Measurements from ENCODE around the gene MAN2B2. TPM values are rescaled to one million over a fixed set of nuclear protein-coding genes. Genes with fewer than 3 reads are reported as not detected.

MAN2B2 gene
- total and polyA plus RNA-seq, 2 of the 4 experiments (the other 2 are of a cell fraction) = 13.4 to 34.1 TPM

GRCh38 chr4:6581566-6582121 lies 6.7 kb downstream of the MAN2B2 start:
- Histone ChIP-seq H2BK5ac (ENCODE audit: low read depth, low read length, poor library complexity, severe bottlenecking) (no peak overlapping the region), H2BK20ac (ENCODE audit: low read depth, low read length) (no peak overlapping the region), H3K4me3 (ENCODE audit: insufficient read depth, low read depth, low read length) (no peak overlapping the region), H2AFZ (replicated peaks; ENCODE audit: low read length, poor library complexity) (no peak overlapping the region), H3K27ac (ENCODE audit: insufficient read depth, low read length) (no peak overlapping the region), H4K20me1 (ENCODE audit: insufficient read depth, low read length) (no peaks in the 10 kb centered on the region), H3K14ac (replicated peaks; ENCODE audit: low read depth, low read length) (no peak overlapping the region), H3K23ac (ENCODE audit: low read depth, low read length) (no peak overlapping the region), H2BK15ac (ENCODE audit: low read depth, low read length) (no peak overlapping the region), H4K5ac (ENCODE audit: low read depth, low read length) (no peak overlapping the region), H3K4me2 (ENCODE audit: low read depth, low read length) (no peak overlapping the region), H3K27me3 (ENCODE audit: control insufficient read depth, insufficient read depth, low read length) (no peaks in the 10 kb centered on the region), H4K8ac (ENCODE audit: low read depth in 2 of 2, low read length in 2 of 2) (no peak overlapping the region), H3K9me1 (ENCODE audit: insufficient read depth, low read length) (peaks cover 4% of the 10 kb centered on the region; the same call in 1 of the 2 replicates), H2AK9ac (replicated peaks; ENCODE audit: low read depth, low read length, poor library complexity) (no peak overlapping the region), H3K4me1 (ENCODE audit: control insufficient read depth, insufficient read depth, low read length) (no peaks in the 10 kb centered on the region), H3K79me1 (ENCODE audit: low read depth in 1 of 2, low read length in 2 of 2) (no peaks in the 10 kb centered on the region), H3K36me3 (ENCODE audit: control insufficient read depth, insufficient read depth, low read length) (peaks cover 38% of the 10 kb centered on the region), H3K4ac (ENCODE audit: low read depth, low read length) (no peak overlapping the region), H2BK120ac (ENCODE audit: low read depth, low read length) (no peak overlapping the region), H3K18ac (ENCODE audit: low read depth, low read length) (no peak overlapping the region), H3K9ac (ENCODE audit: low read depth, low read length) (no peak overlapping the region), H3K56ac (ENCODE audit: extremely low read depth, insufficient read depth, low read length) (no peak overlapping the region), H3K9me3 (ENCODE audit: control insufficient read depth, insufficient read depth, low read length) (peaks cover 4% of the 10 kb centered on the region; the same call in 1 of the 2 replicates), H4K91ac (ENCODE audit: insufficient read depth, low read depth, low read length) (no peak overlapping the region), H2AK5ac (ENCODE audit: low read depth, low read length) (no peak overlapping the region)
- dilution Hi-C loops (cut with HindIII; ENCODE audit: low sequenced_read_pairs, unreplicated experiment) = no loop called here
- intact Hi-C loops (cut with micrococcal nuclease) = no loop called here
- CTCF ChIA-PET = no interaction called here
- no peak for DNase-seq
- POLR2A ChIA-PET (ENCODE audit: unreplicated experiment) = no interaction called here
- in situ Hi-C loops (cut with MboI; ENCODE audit: low sequenced_read_pairs) = no loop called here
- no TSS peak for BruUV-seq (replicated peaks)
- 90% methylated on average over 2 of the region's 11 CpGs; no CpG with 5 or more reads in 1 of the 2 experiments for WGBS, 2 experiments (ENCODE audit: extremely low coverage in 2 of 2, insufficient read length in 1 of 2)
- ATAC-seq (ENCODE audit: low read depth) = no peak
- TF ChIP-seq MXI1 (IDR thresholded peaks at IDR 0.05; ENCODE audit: borderline replicate concordance, low read depth, low read length) = no peak
- TF ChIP-seq SMC3 (IDR thresholded peaks at IDR 0.05; ENCODE audit: low read depth, low read length) = no peak
- no peak for TF ChIP-seq RFX5 (IDR thresholded peaks at IDR 0.05; ENCODE audit: low read depth, low read length)
- TF ChIP-seq BHLHE40 (IDR thresholded peaks at IDR 0.05; ENCODE audit: low read depth, low read length) = no peak

Measured in IMR-90 (cell line).